Endometrial microvascular endothelial cells (primary cell): Measurements from ENCODE around the gene ZIC2. TPM values are rescaled to one million over a fixed set of nuclear protein-coding genes. Genes with fewer than 3 reads are reported as not detected.

ENCODE experiments used
- total RNA-seq: library from RNA; depleted of rRNA; stranded (reverse); fragments of >200 nt; gene quantifications from one replicate; pipeline ENCODE4 v1.2.3, GENCODE V29; 2015; ENCODE audit errors: inconsistent ontology term

Gene ZIC2
- total RNA-seq, 1 donor from 2014 or later = not detected

Other genes starting within 250 kb of the ZIC2 start
- gene ZIC5, start 10.0 kb upstream of the ZIC2 start, total RNA-seq = not detected
- 14.0 TPM for gene PCCA, start 107.3 kb downstream of the ZIC2 start, total RNA-seq